CD14-positive monocyte (primary cell): ENCODE measurements around the gene NPEPL1. TPM values are rescaled to one million over a fixed set of nuclear protein-coding genes. Genes with fewer than 3 reads are reported as not detected.

Experiments
- DNase-seq, 3 donors: peaks; one replicate each; pipeline ENCODE4 v3.0.0-alpha.2; 2011 to 2022
- H2AFZ ChIP-seq: 2 replicates; pipeline ENCODE4 v1.6.0; 2012; ENCODE audit warnings: mild to moderate bottlenecking, low read depth, low read length, inconsistent platforms; ENCODE audit not compliant: insufficient read depth, poor library complexity, severe bottlenecking
- H3K27ac ChIP-seq, 2 donors: 1 replicate in 1 of 2; 2 replicates in 1 of 2; pipeline ENCODE4 v1.5.1; 2012 to 2013; ENCODE audit warnings: low read length in 2 of 2, control low read depth in 1 of 2, inconsistent platforms in 1 of 2, low read depth in 1 of 2, mild to moderate bottlenecking in 1 of 2
- H3K27me3 ChIP-seq, 2 donors: one replicate each; pipeline versions ENCODE4 v1.6.0 to v1.6.1; 2011 to 2013; ENCODE audit warnings: low read length in 2 of 2; ENCODE audit not compliant: control insufficient read depth in 2 of 2, insufficient read depth in 2 of 2
- H3K36me3 ChIP-seq, 2 donors: replicated peaks in 1 of 2; 1 replicate in 1 of 2; 2 replicates in 1 of 2; pipeline versions ENCODE4 v1.5.1 to v1.6.1; 2012 to 2013; ENCODE audit warnings: low read length in 2 of 2, control low read depth in 1 of 2, inconsistent platforms in 1 of 2, mild to moderate bottlenecking in 1 of 2; ENCODE audit not compliant: insufficient read depth in 2 of 2, control insufficient read depth in 1 of 2
- H3K4me1 ChIP-seq, 2 donors: 1 replicate in 1 of 2; 2 replicates in 1 of 2; pipeline versions ENCODE4 v1.5.1 to v1.6.1; 2012 to 2013; ENCODE audit warnings: low read length in 2 of 2, control low read depth in 1 of 2, inconsistent platforms in 1 of 2, mild to moderate bottlenecking in 1 of 2, moderate library complexity in 1 of 2; ENCODE audit not compliant: insufficient read depth in 2 of 2, control insufficient read depth in 1 of 2
- H3K4me2 ChIP-seq: replicated peaks from 2 replicates; pipeline ENCODE3; 2012; ENCODE audit warnings: low read length, moderate library complexity, mild to moderate bottlenecking; ENCODE audit not compliant: poor library complexity, severe bottlenecking; ENCODE audit errors: extremely low read depth
- H3K4me3 ChIP-seq, 3 experiments: fragments of 200-600 bp in 1 of 3; sonication (generic) in 1 of 3; replicated peaks in 1 of 3; 1 replicate in 2 of 3; 2 replicates in 1 of 3; pipeline ENCODE4 v1.5.1; 2011 to 2013; ENCODE audit warnings: low read length in 3 of 3, mild to moderate bottlenecking in 3 of 3, control low read depth in 2 of 3, low read depth in 2 of 3, inconsistent platforms in 1 of 3, moderate library complexity in 1 of 3
- H3K79me2 ChIP-seq: 2 replicates; pipeline ENCODE4 v1.6.0; 2012; ENCODE audit warnings: mild to moderate bottlenecking, control low read depth, inconsistent platforms, low read length, moderate library complexity; ENCODE audit not compliant: insufficient read depth
- H3K9ac ChIP-seq: 2 replicates; pipeline ENCODE4 v1.6.0; 2017; ENCODE audit warnings: low read length, mild to moderate bottlenecking; ENCODE audit not compliant: insufficient read depth, poor library complexity, severe bottlenecking
- H3K9me3 ChIP-seq, 2 donors: replicated peaks in 1 of 2; 1 replicate in 1 of 2; 2 replicates in 1 of 2; pipeline versions ENCODE4 v1.5.1 to v1.6.1; 2012 to 2013; ENCODE audit warnings: low read length in 2 of 2, control low read depth in 1 of 2; ENCODE audit not compliant: control insufficient read depth in 1 of 2, insufficient read depth in 1 of 2
- H4K20me1 ChIP-seq: 2 replicates; pipeline ENCODE4 v1.6.0; 2012; ENCODE audit warnings: mild to moderate bottlenecking, low read length, control low read depth, moderate library complexity; ENCODE audit not compliant: insufficient read depth
- H3K27ac Mint-ChIP-seq, 7 donors: one replicate each; pipeline ENCODE4 v1.8.0; 2020; ENCODE audit warnings: mild to moderate bottlenecking in 7 of 7, mixed read lengths in 7 of 7, moderate library complexity in 6 of 7, inconsistent platforms in 2 of 7
- H3K27me3 Mint-ChIP-seq, 3 donors: one replicate each; pipeline ENCODE4 v1.8.0; 2021 to 2022; ENCODE audit warnings: low read depth in 3 of 3, mild to moderate bottlenecking in 3 of 3, mixed read lengths in 3 of 3, moderate library complexity in 3 of 3, inconsistent platforms in 1 of 3
- H3K36me3 Mint-ChIP-seq, 2 donors: one replicate each; pipeline ENCODE4 v1.8.0; 2020; ENCODE audit warnings: mixed read lengths in 2 of 2, inconsistent platforms in 1 of 2, mild to moderate bottlenecking in 1 of 2
- H3K4me1 Mint-ChIP-seq: one replicate; pipeline ENCODE4 v1.8.0; 2020; ENCODE audit warnings: mild to moderate bottlenecking, mixed read lengths
- H3K4me3 Mint-ChIP-seq, 2 donors: one replicate each; pipeline ENCODE4 v1.8.0; 2020; ENCODE audit warnings: mild to moderate bottlenecking in 2 of 2, mixed read lengths in 2 of 2, moderate library complexity in 1 of 2
- H3K9me3 Mint-ChIP-seq, 7 donors: one replicate each; pipeline ENCODE4 v1.8.0; 2020 to 2022; ENCODE audit warnings: mixed read lengths in 7 of 7, mild to moderate bottlenecking in 6 of 7, moderate library complexity in 6 of 7, inconsistent platforms in 2 of 7
- WGBS: methylation state at CpG from one replicate; pipeline ENCODE4 v1.1.5; 2013; ENCODE audit warnings: missing lambda C conversion rate; ENCODE audit not compliant: insufficient coverage; 5-methylcytosine and 5-hydroxymethylcytosine counted together
- intact Hi-C, 2 donors: fragments of 100-400 bp; cut with micrococcal nuclease; formaldehyde crosslinking; loops; one replicate each; pipeline versions ENCODE4 v1.15.0 to v1.15.1; 2023
- polyA plus RNA-seq, 3 donors: library from polyadenylated mRNA; depleted of rRNA in 1 of 3; unstranded in 2 of 3; stranded (reverse) in 1 of 3; fragments of 300-500 nt in 2 of 3; fragments of >200 nt in 1 of 3; fragmentation: Illumina TruSeq in 2 of 3; gene quantifications; 1 replicate in 2 of 3; 2 replicates in 1 of 3; pipeline ENCODE4 v1.2.3, GENCODE V29; 2012 to 2021
- TF ChIP-seq, protein P1 (sequence below): fragments of 200-600 bp; IDR thresholded peaks from one replicate; pipeline ENCODE4 v1.8.0; 2022; ENCODE audit warnings: antibody characterized with exemption, mild to moderate bottlenecking

The NPEPL1 gene
- polyA plus RNA-seq, 3 donors, result 37.6 to 109 (median 39.6) TPM

DNA sequence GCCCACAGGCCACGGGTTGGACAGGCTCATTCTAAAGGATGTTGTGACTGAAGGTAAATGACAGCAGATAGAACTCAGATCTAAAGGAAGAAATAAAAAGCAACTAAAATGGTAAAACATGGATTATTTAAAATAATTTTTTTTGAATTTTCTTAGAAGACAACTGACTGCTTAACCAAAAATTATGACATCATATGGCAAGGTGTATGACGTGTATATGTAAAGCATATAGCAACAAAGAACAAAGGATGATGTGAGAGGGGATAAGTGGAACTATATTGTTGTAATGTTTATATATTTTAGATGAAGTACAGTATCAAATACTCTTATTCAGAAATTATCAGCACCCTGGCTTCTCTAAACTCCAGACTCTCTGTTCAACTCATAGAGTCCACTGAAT is 38.6 kb downstream of the NPEPL1 start:
- TF ChIP-seq, protein P1, sequence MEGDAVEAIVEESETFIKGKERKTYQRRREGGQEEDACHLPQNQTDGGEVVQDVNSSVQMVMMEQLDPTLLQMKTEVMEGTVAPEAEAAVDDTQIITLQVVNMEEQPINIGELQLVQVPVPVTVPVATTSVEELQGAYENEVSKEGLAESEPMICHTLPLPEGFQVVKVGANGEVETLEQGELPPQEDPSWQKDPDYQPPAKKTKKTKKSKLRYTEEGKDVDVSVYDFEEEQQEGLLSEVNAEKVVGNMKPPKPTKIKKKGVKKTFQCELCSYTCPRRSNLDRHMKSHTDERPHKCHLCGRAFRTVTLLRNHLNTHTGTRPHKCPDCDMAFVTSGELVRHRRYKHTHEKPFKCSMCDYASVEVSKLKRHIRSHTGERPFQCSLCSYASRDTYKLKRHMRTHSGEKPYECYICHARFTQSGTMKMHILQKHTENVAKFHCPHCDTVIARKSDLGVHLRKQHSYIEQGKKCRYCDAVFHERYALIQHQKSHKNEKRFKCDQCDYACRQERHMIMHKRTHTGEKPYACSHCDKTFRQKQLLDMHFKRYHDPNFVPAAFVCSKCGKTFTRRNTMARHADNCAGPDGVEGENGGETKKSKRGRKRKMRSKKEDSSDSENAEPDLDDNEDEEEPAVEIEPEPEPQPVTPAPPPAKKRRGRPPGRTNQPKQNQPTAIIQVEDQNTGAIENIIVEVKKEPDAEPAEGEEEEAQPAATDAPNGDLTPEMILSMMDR, result no peak
- no peak overlapping the region for H3K27ac Mint-ChIP-seq
- Histone ChIP-seq H3K9ac (no peak overlapping the region), H3K4me3 (no peak overlapping the region), H4K20me1 (no peaks in the 10 kb centered on the region), H3K9me3 (no peaks in the 10 kb centered on the region), H3K4me1 (no peaks in the 10 kb centered on the region), H3K36me3 (no peaks in the 10 kb centered on the region), H2AFZ (no peak overlapping the region), H3K4me2 (no peak overlapping the region), H3K79me2 (no peaks in the 10 kb centered on the region), H3K27ac (no peak overlapping the region), H3K27me3 (peaks cover 0 to 11% of the 10 kb centered on the region in 2 donors)
- H3K4me3 Mint-ChIP-seq, result no peak overlapping the region
- H3K9me3 Mint-ChIP-seq, result peaks cover 0 to 8% (median 2%) of the 10 kb centered on the region in 7 donors
- DNase-seq, result no peak
- no peaks in the 10 kb centered on the region for H3K4me1 Mint-ChIP-seq
- peaks cover 6 to 25% (median 21%) of the 10 kb centered on the region in 3 donors for H3K27me3 Mint-ChIP-seq
- no peaks in the 10 kb centered on the region for H3K36me3 Mint-ChIP-seq
- intact Hi-C loops, result no loop called here
- no CpG with 5 or more reads among the region's 2 CpGs for WGBS

DNA sequence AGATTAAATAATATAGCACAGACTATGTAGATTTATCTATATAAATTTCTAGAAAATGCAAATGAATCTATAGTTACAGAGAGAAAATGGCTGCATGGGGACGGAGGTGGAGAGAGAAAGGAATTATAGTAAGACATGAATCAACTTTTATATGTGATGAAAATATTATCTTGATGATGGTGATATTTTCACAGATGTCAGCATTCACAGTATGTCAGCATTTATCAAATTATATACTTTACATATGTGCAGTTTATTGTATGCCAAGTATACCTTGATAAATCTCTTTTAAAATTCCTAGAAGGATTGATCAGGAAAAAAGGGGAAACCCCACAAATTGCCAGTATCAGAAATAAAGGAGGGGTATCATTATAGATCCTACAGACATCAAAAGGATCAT is 44.6 kb downstream of the NPEPL1 start:
- DNase-seq, result no peak
- Mint-ChIP-seq H3K4me1 (no peaks in the 10 kb centered on the region), H3K27ac (no peak overlapping the region), H3K27me3 (peaks cover 7 to 45% (median 17%) of the 10 kb centered on the region in 3 donors), H3K4me3 (no peak overlapping the region), H3K9me3 (peaks cover 0 to 2% (median 0%) of the 10 kb centered on the region in 7 donors), H3K36me3 (no peaks in the 10 kb centered on the region)
- Histone ChIP-seq H4K20me1 (no peaks in the 10 kb centered on the region), H3K4me3 (no peak overlapping the region), H3K9ac (no peak overlapping the region), H3K27ac (no peak overlapping the region), H3K79me2 (no peaks in the 10 kb centered on the region), H3K4me1 (no peaks in the 10 kb centered on the region), H3K27me3 (peaks cover 6 to 23% of the 10 kb centered on the region in 2 donors), H3K36me3 (no peaks in the 10 kb centered on the region), H3K9me3 (no peaks in the 10 kb centered on the region), H2AFZ (no peak overlapping the region), H3K4me2 (no peak overlapping the region)
- intact Hi-C loops, result no loop called here
- WGBS, result no CpG with 5 or more reads among the region's 1 CpG
- TF ChIP-seq, protein P1, result no peak
